B cell (primary cell): ENCODE results near the gene DGKA. TPM values are rescaled to one million over a fixed set of nuclear protein-coding genes. Genes with fewer than 3 reads are reported as not detected.
A peak's percentile ranks its signal among the peaks of the same experiment; 100 is the strongest.

Experiments used
- ATAC-seq: fragments of 200-7000 bp; cut with Tn5 transposase; one replicate; pipeline ENCODE4 v1.10.0; 2021; ENCODE audit warnings: low read depth, mild to moderate bottlenecking, moderate number of reproducible peaks, moderate library complexity
- CTCF ChIA-PET: fragments of 350-600 bp; sonication (Branson Sonifier 250); formaldehyde crosslinking; loops from one replicate; lab custom pipeline; 2021; ENCODE audit warnings: antibody characterized with exemption, inconsistent platforms; lab: Charles Lee
- POLR2A ChIA-PET: fragments of 350-600 bp; sonication (Branson Sonifier 250); formaldehyde crosslinking; loops from one replicate; lab custom pipeline; 2021; ENCODE audit warnings: antibody characterized with exemption; lab: Charles Lee
- DNase-seq: peaks from one replicate; pipeline ENCODE4 v3.0.0; 2013
- H2AFZ ChIP-seq: 2 replicates; pipeline ENCODE4 v1.6.1; 2012; ENCODE audit warnings: mild to moderate bottlenecking, low read depth, low read length; ENCODE audit not compliant: insufficient read depth, poor library complexity, severe bottlenecking
- H3K27ac ChIP-seq, 2 donors: 1 replicate in 1 of 2; 2 replicates in 1 of 2; pipeline ENCODE4 v1.5.1; 2012 to 2013; ENCODE audit warnings: low read length in 2 of 2, mild to moderate bottlenecking in 2 of 2, moderate library complexity in 1 of 2
- H3K27me3 ChIP-seq, 4 experiments: fragments of 200-600 bp in 1 of 4; sonication (generic) in 1 of 4; replicated peaks in 1 of 4; 1 replicate in 2 of 4; 2 replicates in 2 of 4; pipeline versions ENCODE4 v1.6.1 to v1.7.0; 2013 to 2016; ENCODE audit warnings: low read length in 3 of 4, mild to moderate bottlenecking in 2 of 4, mixed read lengths in 1 of 4, moderate library complexity in 1 of 4; ENCODE audit not compliant: insufficient read depth in 4 of 4, control insufficient read depth in 3 of 4; ENCODE audit errors: control extremely low read depth in 1 of 4
- H3K36me3 ChIP-seq, 2 experiments: replicated peaks in 1 of 2; 1 replicate in 1 of 2; 2 replicates in 1 of 2; pipeline versions ENCODE4 v1.6.1 to v1.7.1; 2013; ENCODE audit warnings: low read length in 1 of 2; ENCODE audit not compliant: insufficient read depth in 2 of 2, control insufficient read depth in 1 of 2; ENCODE audit errors: control extremely low read depth in 1 of 2, extremely low read depth in 1 of 2
- H3K4me1 ChIP-seq, 2 donors: fragments of 200-600 bp in 1 of 2; sonication (generic) in 1 of 2; 1 replicate in 1 of 2; 2 replicates in 1 of 2; pipeline versions ENCODE4 v1.5.1 to v1.6.1; 2013 to 2017; ENCODE audit warnings: low read length in 2 of 2; ENCODE audit not compliant: control insufficient read depth in 2 of 2, insufficient read depth in 2 of 2
- H3K4me2 ChIP-seq: replicated peaks from 2 replicates; pipeline ENCODE3; 2012; ENCODE audit warnings: mild to moderate bottlenecking, low read depth, low read length; ENCODE audit not compliant: poor library complexity, severe bottlenecking
- H3K4me3 ChIP-seq, 5 experiments: fragments of 200-600 bp in 1 of 5; sonication (generic) in 1 of 5; 1 replicate in 3 of 5; 2 replicates in 2 of 5; pipeline versions ENCODE4 v1.5.1 to v1.7.0; 2011 to 2016; ENCODE audit warnings: low read length in 4 of 5, mild to moderate bottlenecking in 4 of 5, low read depth in 2 of 5, control low read depth in 1 of 5, moderate library complexity in 1 of 5; ENCODE audit not compliant: insufficient read depth in 1 of 5; ENCODE audit errors: control extremely low read depth in 1 of 5, extremely low read depth in 1 of 5
- H3K79me2 ChIP-seq: fragments of 200-600 bp; sonication (generic); one replicate; pipeline ENCODE4 v1.6.0; 2016; ENCODE audit warnings: low read length; ENCODE audit not compliant: control insufficient read depth, insufficient read depth
- H3K9ac ChIP-seq: fragments of 200-600 bp; sonication (generic); 2 replicates; pipeline ENCODE4 v1.6.1; 2017; ENCODE audit warnings: mild to moderate bottlenecking, low read length, moderate library complexity
- H3K9me3 ChIP-seq, 3 donors: one replicate each; pipeline versions ENCODE4 v1.6.1 to v1.7.1; 2013; ENCODE audit warnings: low read length in 2 of 3; ENCODE audit not compliant: control insufficient read depth in 2 of 3, insufficient read depth in 1 of 3; ENCODE audit errors: control extremely low read depth in 1 of 3
- H4K20me1 ChIP-seq: 2 replicates; pipeline ENCODE4 v1.6.0; 2012; ENCODE audit warnings: mild to moderate bottlenecking, low read length; ENCODE audit not compliant: insufficient read depth, control insufficient read depth, poor library complexity, severe bottlenecking
- H3K27ac Mint-ChIP-seq: one replicate; pipeline ENCODE4 v1.8.0; 2021; ENCODE audit warnings: mixed read lengths
- H3K27me3 Mint-ChIP-seq: one replicate; pipeline ENCODE4 v1.8.0; 2021; ENCODE audit warnings: mixed read lengths
- H3K4me1 Mint-ChIP-seq: one replicate; pipeline ENCODE4 v1.8.0; 2021; ENCODE audit warnings: mixed read lengths
- H3K4me3 Mint-ChIP-seq: one replicate; pipeline ENCODE4 v1.8.0; 2021; ENCODE audit warnings: mixed read lengths
- H3K9me3 Mint-ChIP-seq: one replicate; pipeline ENCODE4 v1.8.0; 2022; ENCODE audit warnings: mixed read lengths; ENCODE audit not compliant: insufficient read depth
- CTCF ChIP-seq: fragments of 200-600 bp; IDR thresholded peaks from one replicate; pipeline ENCODE4 v1.8.0; 2022; ENCODE audit warnings: antibody characterized with exemption, mild to moderate bottlenecking
- EZH2 ChIP-seq: IDR thresholded peaks from 2 replicates; pipeline ENCODE4 v1.6.1; 2012; ENCODE audit warnings: borderline replicate concordance, low read depth, mild to moderate bottlenecking, moderate library complexity, low read length; ENCODE audit not compliant: insufficient read depth, poor library complexity, severe bottlenecking
- WGBS: methylation state at CpG from one replicate; pipeline ENCODE4 v1.1.5; 2013; ENCODE audit warnings: missing lambda C conversion rate; ENCODE audit not compliant: insufficient coverage; 5-methylcytosine and 5-hydroxymethylcytosine counted together
- intact Hi-C: fragments of 100-400 bp; cut with micrococcal nuclease; formaldehyde crosslinking; loops from one replicate; pipeline ENCODE4 v1.10.0; 2022
- polyA plus RNA-seq: library from polyadenylated mRNA; depleted of rRNA; stranded (reverse); fragments of >200 nt; gene quantifications from 2 replicates; pipeline ENCODE4 v1.2.3, GENCODE V29; 2012
- total RNA-seq, 2 donors: library from RNA; stranded (reverse); fragments of 120-200 nt in 1 of 2; gene quantifications; 1 replicate in 1 of 2; 2 replicates in 1 of 2; pipeline versions ENCODE4 v1.2.3 to v1.2.4, GENCODE V29; 2013 to 2022

The DGKA gene
- total and polyA plus RNA-seq, 2 donors (not counting 1 experiment from before 2014, with no cell fraction given) = 238 to 269 TPM

GRCh38 chr12:55940065-55940732, 9.2 kb downstream of the DGKA start:
- Histone ChIP-seq H3K27ac (peak overlapping the region; percentile 35 to 57), H3K4me3 (no peak overlapping the region), H3K9me3 (no peaks in the 10 kb centered on the region), H4K20me1 (peaks cover 18% of the 10 kb centered on the region), H3K36me3 (peaks cover 13 to 96% of the 10 kb centered on the region in 2 experiments), H3K27me3 (no peaks in the 10 kb centered on the region), H2AFZ (peak overlapping the region; percentile 64), H3K4me2 (peak overlapping the region; percentile 34), H3K4me1 (peaks cover 7 to 12% of the 10 kb centered on the region in 2 donors), H3K79me2 (peaks cover 28% of the 10 kb centered on the region), H3K9ac (no peak overlapping the region)
- Mint-ChIP-seq H3K27me3 (no peaks in the 10 kb centered on the region), H3K4me3 (peak overlapping the region; percentile 13), H3K4me1 (peaks cover 19% of the 10 kb centered on the region), H3K9me3 (no peaks in the 10 kb centered on the region), H3K27ac (peak overlapping the region; percentile 84)
- intact Hi-C loops = loop anchor here (1.0 kb wide), 3 partner anchors 14 to 202 kb away; partner anchors contain the start of gene ORMDL2
- ATAC-seq = peak; percentile 99
- 20% methylated on average over 16 of the region's 18 CpGs for WGBS
- ChIA-PET POLR2A (interaction anchor here (0.8 to 1.6 kb wide), 4 partner anchors 10 to 123 kb away, joined by 3 to 7 read pairs (median 4); partner anchors contain the start of genes DNAJC14, ORMDL2 and SARNP), CTCF (interaction anchor here (0.5 to 8.7 kb wide), 35 partner anchors 9 to 217 kb away, joined by 3 to 155 read pairs (median 4); partner anchors contain the start of genes CD63, DGKA, ORMDL2 and PYM1)
- peak; percentile 89 for DNase-seq
- peak; percentile 85 for TF ChIP-seq CTCF
- no peak for TF ChIP-seq EZH2

GRCh38 chr12:55942055-55942454, 11.1 kb downstream of the DGKA start:
- Histone ChIP-seq H3K36me3 (peaks cover 15 to 79% of the 10 kb centered on the region in 2 experiments), H3K9me3 (no peaks in the 10 kb centered on the region), H3K79me2 (peaks cover 19% of the 10 kb centered on the region), H3K4me2 (no peak overlapping the region), H3K27me3 (no peaks in the 10 kb centered on the region), H2AFZ (no peak overlapping the region), H3K27ac (no peak overlapping the region), H3K9ac (no peak overlapping the region), H3K4me3 (no peak overlapping the region), H4K20me1 (peaks cover 10% of the 10 kb centered on the region), H3K4me1 (peaks cover 7 to 12% of the 10 kb centered on the region in 2 donors)
- no peak for TF ChIP-seq CTCF
- no peak for TF ChIP-seq EZH2
- POLR2A ChIA-PET = no interaction called here
- WGBS = 100% methylated on average over 1 of the region's 4 CpGs
- DNase-seq = no peak
- peak overlapping the region; percentile 73 for H3K27ac Mint-ChIP-seq
- ATAC-seq = no peak
- peaks cover 12% of the 10 kb centered on the region for H3K4me1 Mint-ChIP-seq
- intact Hi-C loops = no loop called here
- no peaks in the 10 kb centered on the region for H3K9me3 Mint-ChIP-seq
- no peaks in the 10 kb centered on the region for H3K27me3 Mint-ChIP-seq
- CTCF ChIA-PET = interaction anchor here (1.0 to 8.7 kb wide), 4 partner anchors 13 to 203 kb away, joined by 3 to 155 read pairs (median 58); partner anchors contain the start of genes DGKA and PYM1
- no peak overlapping the region for H3K4me3 Mint-ChIP-seq
